Prostate gland (tissue), 2 donors: ENCODE results near the gene TMEM252. TPM values are rescaled to one million over a fixed set of nuclear protein-coding genes. Genes with fewer than 3 reads are reported as not detected.

ENCODE experiments used
- DNase-seq: peaks from one replicate; pipeline ENCODE4 v3.0.0-alpha.2; 2019; ENCODE audit warnings: low spot score
- H3K27ac ChIP-seq, 2 donors: fragments of 200-600 bp; sonication (generic); 2 replicates each; pipeline ENCODE4 v1.5.1; 2017 to 2019
- H3K27me3 ChIP-seq: fragments of 200-600 bp; sonication (generic); replicated peaks from 2 replicates; pipeline ENCODE4 v1.5.1; 2019; ENCODE audit not compliant: insufficient read depth
- H3K36me3 ChIP-seq, 2 donors: fragments of 200-600 bp; sonication (generic); 1 replicate in 1 of 2; 2 replicates in 1 of 2; pipeline versions ENCODE4 v1.5.1 to v1.8.1; 2017 to 2019
- H3K4me1 ChIP-seq: fragments of 200-600 bp; sonication (generic); replicated peaks from 2 replicates; pipeline ENCODE4 v1.5.1; 2019
- H3K4me3 ChIP-seq, 2 donors: fragments of 200-600 bp; sonication (generic); 2 replicates each; pipeline ENCODE4 v1.5.1; 2017 to 2019
- H3K9me3 ChIP-seq: fragments of 200-600 bp; sonication (generic); 2 replicates; pipeline ENCODE4 v1.5.1; 2017
- CTCF ChIP-seq, 4 experiments: fragments of 200-600 bp in 2 of 4; fragments of 450-650 bp in 2 of 4; sonication (generic) in 2 of 4; IDR thresholded peaks; 1 replicate in 3 of 4; 2 replicates in 1 of 4; pipeline ENCODE4 v1.5.1; 2016 to 2019; ENCODE audit warnings: antibody characterized with exemption in 4 of 4, mild to moderate bottlenecking in 2 of 4, moderate library complexity in 2 of 4
- POLR2A ChIP-seq: fragments of 450-650 bp; IDR thresholded peaks from one replicate; pipeline ENCODE4 v1.6.1; 2016; ENCODE audit warnings: antibody characterized with exemption, mild to moderate bottlenecking
- POLR2AphosphoS5 ChIP-seq: sonication (generic); formaldehyde crosslinking; IDR thresholded peaks from one replicate; pipeline ENCODE4 v1.6.1; 2017; ENCODE audit warnings: antibody characterized with exemption
- WGBS: methylation state at CpG from one replicate; pipeline ENCODE4 v1.1.5; 2018; 5-methylcytosine and 5-hydroxymethylcytosine counted together
- intact Hi-C: fragments of 100-400 bp; cut with DNase I; formaldehyde crosslinking; loops from one replicate; pipeline ENCODE4 v1.14.2; 2022
- total RNA-seq, 2 donors: library from RNA; depleted of rRNA; stranded (reverse); fragments of >200 nt; gene quantifications; one replicate each; pipeline ENCODE4 v1.1.0, GENCODE V29; 2016

TMEM252 gene
- total RNA-seq, result not detected

- Histone ChIP-seq H3K36me3 (no peaks in the 10 kb centered on the region), H3K9me3 (no peaks in the 10 kb centered on the region), H3K4me3 (no peak within 1 kb of the TSS), H3K4me1 (peaks cover 2% of the 10 kb centered on the region), H3K27ac (peak within 1 kb of the TSS; percentile 4 to 9), H3K27me3 (no peaks in the 10 kb centered on the region)
- DNase-seq, result no peak
- intact Hi-C loops, result no loop called here
- TF ChIP-seq CTCF (IDR thresholded peaks at IDR 0.05), result no peak
- TF ChIP-seq POLR2AphosphoS5, result no peak
- TF ChIP-seq POLR2A, result no peak
- WGBS, result 20% methylated on average over 8 of the region's 8 CpGs
These were observed at the start of gene TMEM252 for GRCh38 chr9:68540712-68541535. Gene TMEM252, minus strand, starts transcription at chr9:68540883. Its CDS starts 69 bp downstream, at chr9:68540814.

GRCh38 chr9:68585034-68585761, 44.5 kb upstream of the TMEM252 start:
- no peak for DNase-seq
- WGBS, result 79% methylated on average over 19 of the region's 19 CpGs
- intact Hi-C loops, result loop anchor here (2.0 to 10.0 kb wide), 2 partner anchors 200 to 442 kb away; a partner anchor contains a TSS
- TF ChIP-seq POLR2AphosphoS5, result no peak
- no peak for TF ChIP-seq POLR2A
- TF ChIP-seq CTCF (IDR thresholded peaks at IDR 0.05), result no peak
- Histone ChIP-seq H3K27ac (no peak overlapping the region), H3K4me1 (no peaks in the 10 kb centered on the region), H3K27me3 (no peaks in the 10 kb centered on the region), H3K9me3 (no peaks in the 10 kb centered on the region), H3K36me3 (no peaks in the 10 kb centered on the region), H3K4me3 (no peak overlapping the region)

- intact Hi-C loops, result loop anchor here (2.0 to 10.0 kb wide), 5 partner anchors 200 to 442 kb away; a partner anchor contains a TSS
- H3K4me1 ChIP-seq, result no peaks in the 10 kb centered on the region
These were observed 43.7 kb upstream of the TMEM252 start for GRCh38 chr9:68584189-68585033.

GRCh38 chr9:68581696-68582095, 41.0 kb upstream of the TMEM252 start:
- H3K36me3 ChIP-seq, result no peaks in the 10 kb centered on the region
- intact Hi-C loops, result loop anchor here (5.0 to 10.0 kb wide), 4 partner anchors 203 to 436 kb away; a partner anchor contains a TSS
- H3K4me1 ChIP-seq, result no peaks in the 10 kb centered on the region
- H3K27me3 ChIP-seq, result no peaks in the 10 kb centered on the region
- no peaks in the 10 kb centered on the region for H3K9me3 ChIP-seq
- WGBS, result 94% methylated on average over 3 of the region's 3 CpGs
- no peak overlapping the region for H3K4me3 ChIP-seq
- DNase-seq, result no peak
- TF ChIP-seq POLR2A (no peak), POLR2AphosphoS5 (no peak)
- H3K27ac ChIP-seq, result no peak overlapping the region

More at GRCh38 chr9:68584189-68585033, 43.7 kb upstream of the TMEM252 start:
- no peaks in the 10 kb centered on the region for H3K36me3 ChIP-seq
- 20% methylated on average over 16 of the region's 16 CpGs for WGBS
- peak; percentile 85 for DNase-seq
- H3K27ac ChIP-seq, result no peak overlapping the region
- TF ChIP-seq POLR2A (no peak), POLR2AphosphoS5 (peak; percentile 65), CTCF (IDR thresholded peaks at IDR 0.05) (peak; percentile 97 to 99 (median 98))
- no peak overlapping the region for H3K4me3 ChIP-seq
- no peaks in the 10 kb centered on the region for H3K9me3 ChIP-seq
- no peaks in the 10 kb centered on the region for H3K27me3 ChIP-seq
